HepG2 (cell line): Measurements from ENCODE around the gene RNF208. TPM values are rescaled to one million over a fixed set of nuclear protein-coding genes. Genes with fewer than 3 reads are reported as not detected.

Source experiments
- ELF3 ChIP-seq: IDR thresholded peaks from 2 replicates; pipeline ENCODE4 v1.6.1; 2016; ENCODE audit warnings: missing genetic modification reagents, missing compliant biosample characterization
- GLI4 ChIP-seq: sonication (generic); formaldehyde crosslinking; IDR thresholded peaks from 2 replicates; pipeline ENCODE4 v1.5.1; 2020; ENCODE audit warnings: missing genetic modification reagents, mild to moderate bottlenecking, moderate library complexity, borderline replicate concordance
- KDM1A ChIP-seq: IDR thresholded peaks from 2 replicates; pipeline ENCODE4 v1.6.1; 2016; ENCODE audit warnings: missing compliant biosample characterization
- RFX5 ChIP-seq: IDR thresholded peaks from 2 replicates; pipeline ENCODE4 v1.6.1; 2011; ENCODE audit warnings: low read depth, low read length, improper control_type of control experiment
- U2AF2 ChIP-seq: fragments of 200-400 bp; formaldehyde crosslinking; IDR thresholded peaks from 2 replicates; pipeline ENCODE4 v1.6.1; 2017; ENCODE audit warnings: low read depth, mild to moderate bottlenecking, low read length
- ZNF256 ChIP-seq: sonication (generic); formaldehyde crosslinking; conservative IDR thresholded peaks from 2 replicates; pipeline ENCODE4 v1.4.0; 2020; ENCODE audit warnings: missing genetic modification reagents
- polyA plus RNA-seq, 8 experiments: library from polyadenylated mRNA; depleted of rRNA in 3 of 8; stranded (reverse) in 7 of 8; unstranded in 1 of 8; fragments of >200 nt; fragmentation: Illumina TruSeq in 4 of 8; extraction: Trizol in 4 of 8; gene quantifications; 2 replicates each; pipeline versions ENCODE4 v1.2.1 to v1.2.3, GENCODE V29; 2011 to 2016; ENCODE audit warnings: low read depth in 4 of 8, missing spikeins in 1 of 8, mixed read lengths in 1 of 8; ENCODE audit not compliant: insufficient read depth in 1 of 8
- total RNA-seq, 5 experiments: library from RNA; depleted of rRNA; stranded (reverse); fragments of >200 nt; fragmentation: Illumina TruSeq; extraction: Trizol; gene quantifications; 2 replicates each; pipeline ENCODE4 v1.2.3, GENCODE V29; 2016; ENCODE audit warnings: low read depth in 1 of 5
- TF ChIP-seq, protein P1 (sequence below): sonication (generic); formaldehyde crosslinking; IDR thresholded peaks from 2 replicates; pipeline ENCODE4 v1.5.1; 2020; ENCODE audit warnings: mild to moderate bottlenecking, missing genetic modification reagents, moderate library complexity
- TF ChIP-seq, protein P2 (sequence below), 2 experiments: sonication (generic) in 1 of 2; formaldehyde crosslinking in 1 of 2; IDR thresholded peaks; 2 replicates each; pipeline versions ENCODE4 v1.4.0 to v1.6.1; 2018 to 2020; ENCODE audit warnings: missing genetic modification reagents in 2 of 2, borderline replicate concordance in 1 of 2, low read depth in 1 of 2, mild to moderate bottlenecking in 1 of 2, missing biosample characterization in 1 of 2
- TF ChIP-seq, protein P3 (sequence below): sonication (generic); formaldehyde crosslinking; IDR thresholded peaks from 2 replicates; pipeline ENCODE4 v1.4.0; 2020; ENCODE audit warnings: low read depth, mild to moderate bottlenecking, missing genetic modification reagents
- TF ChIP-seq, protein P4 (sequence below): sonication (generic); formaldehyde crosslinking; IDR thresholded peaks from 2 replicates; pipeline ENCODE4 v1.4.0; 2020; ENCODE audit warnings: mild to moderate bottlenecking, missing genetic modification reagents

Gene RNF208
- total and polyA plus RNA-seq, 2 of the 13 experiments (the other 11 are each of a cell fraction or from before 2014, with no cell fraction given), result 1.6 to 2.1 TPM

DNA sequence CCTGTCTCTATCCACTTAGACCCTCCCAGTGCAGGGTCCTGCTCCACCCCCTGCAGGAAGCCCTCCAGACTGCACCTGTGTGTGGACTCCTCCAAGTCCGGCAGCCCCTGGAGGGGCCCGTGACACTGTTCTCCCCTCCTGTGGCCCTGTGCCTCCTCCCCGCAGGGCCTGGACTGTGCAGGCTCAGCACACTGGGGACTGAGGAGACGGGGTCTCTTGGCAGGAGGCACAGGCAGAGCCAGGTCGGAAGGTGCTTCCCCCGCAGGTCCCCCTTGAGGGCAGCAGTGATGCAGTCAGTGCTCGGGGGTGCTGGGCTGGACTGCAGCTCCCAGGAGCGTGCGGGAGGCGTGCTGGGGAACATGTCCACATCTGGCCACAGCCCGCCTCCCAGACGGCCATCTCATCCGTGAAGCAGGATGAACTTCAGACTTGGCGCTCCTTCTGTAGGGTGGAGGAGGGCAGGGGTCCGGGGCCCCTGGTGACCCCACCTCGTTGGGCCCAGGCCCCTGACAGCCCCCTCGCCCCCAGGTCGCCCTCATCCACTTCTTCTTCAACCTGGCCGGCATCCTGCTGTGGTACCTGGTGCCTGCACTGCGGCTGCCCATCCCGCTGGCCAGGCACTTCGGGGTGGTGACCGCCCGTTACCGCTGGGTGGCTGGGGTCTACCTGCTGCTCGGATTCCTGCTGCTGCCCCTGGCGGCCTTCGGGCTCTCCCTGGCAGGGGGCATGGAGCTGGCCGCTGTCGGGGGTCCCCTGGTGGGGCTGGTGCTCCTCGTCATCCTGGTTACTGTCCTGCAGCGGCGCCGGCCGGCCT lies 13.6 kb upstream of the RNF208 start (continued):
- TF ChIP-seq, protein P1, sequence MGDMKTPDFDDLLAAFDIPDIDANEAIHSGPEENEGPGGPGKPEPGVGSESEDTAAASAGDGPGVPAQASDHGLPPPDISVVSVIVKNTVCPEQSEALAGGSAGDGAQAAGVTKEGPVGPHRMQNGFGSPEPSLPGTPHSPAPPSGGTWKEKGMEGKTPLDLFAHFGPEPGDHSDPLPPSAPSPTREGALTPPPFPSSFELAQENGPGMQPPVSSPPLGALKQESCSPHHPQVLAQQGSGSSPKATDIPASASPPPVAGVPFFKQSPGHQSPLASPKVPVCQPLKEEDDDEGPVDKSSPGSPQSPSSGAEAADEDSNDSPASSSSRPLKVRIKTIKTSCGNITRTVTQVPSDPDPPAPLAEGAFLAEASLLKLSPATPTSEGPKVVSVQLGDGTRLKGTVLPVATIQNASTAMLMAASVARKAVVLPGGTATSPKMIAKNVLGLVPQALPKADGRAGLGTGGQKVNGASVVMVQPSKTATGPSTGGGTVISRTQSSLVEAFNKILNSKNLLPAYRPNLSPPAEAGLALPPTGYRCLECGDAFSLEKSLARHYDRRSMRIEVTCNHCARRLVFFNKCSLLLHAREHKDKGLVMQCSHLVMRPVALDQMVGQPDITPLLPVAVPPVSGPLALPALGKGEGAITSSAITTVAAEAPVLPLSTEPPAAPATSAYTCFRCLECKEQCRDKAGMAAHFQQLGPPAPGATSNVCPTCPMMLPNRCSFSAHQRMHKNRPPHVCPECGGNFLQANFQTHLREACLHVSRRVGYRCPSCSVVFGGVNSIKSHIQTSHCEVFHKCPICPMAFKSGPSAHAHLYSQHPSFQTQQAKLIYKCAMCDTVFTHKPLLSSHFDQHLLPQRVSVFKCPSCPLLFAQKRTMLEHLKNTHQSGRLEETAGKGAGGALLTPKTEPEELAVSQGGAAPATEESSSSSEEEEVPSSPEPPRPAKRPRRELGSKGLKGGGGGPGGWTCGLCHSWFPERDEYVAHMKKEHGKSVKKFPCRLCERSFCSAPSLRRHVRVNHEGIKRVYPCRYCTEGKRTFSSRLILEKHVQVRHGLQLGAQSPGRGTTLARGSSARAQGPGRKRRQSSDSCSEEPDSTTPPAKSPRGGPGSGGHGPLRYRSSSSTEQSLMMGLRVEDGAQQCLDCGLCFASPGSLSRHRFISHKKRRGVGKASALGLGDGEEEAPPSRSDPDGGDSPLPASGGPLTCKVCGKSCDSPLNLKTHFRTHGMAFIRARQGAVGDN (CRISPR knock-in tag), result peak; percentile 86
- TF ChIP-seq RFX5 (no peak), KDM1A (CRISPR knock-in tag) (peak; percentile 58), U2AF2 (no peak), GLI4 (CRISPR knock-in tag) (no peak), ZNF256 (CRISPR knock-in tag) (no peak), ELF3 (CRISPR knock-in tag) (peak; percentile 26; the same call in 1 of the 2 replicates)
- TF ChIP-seq, protein P2, sequence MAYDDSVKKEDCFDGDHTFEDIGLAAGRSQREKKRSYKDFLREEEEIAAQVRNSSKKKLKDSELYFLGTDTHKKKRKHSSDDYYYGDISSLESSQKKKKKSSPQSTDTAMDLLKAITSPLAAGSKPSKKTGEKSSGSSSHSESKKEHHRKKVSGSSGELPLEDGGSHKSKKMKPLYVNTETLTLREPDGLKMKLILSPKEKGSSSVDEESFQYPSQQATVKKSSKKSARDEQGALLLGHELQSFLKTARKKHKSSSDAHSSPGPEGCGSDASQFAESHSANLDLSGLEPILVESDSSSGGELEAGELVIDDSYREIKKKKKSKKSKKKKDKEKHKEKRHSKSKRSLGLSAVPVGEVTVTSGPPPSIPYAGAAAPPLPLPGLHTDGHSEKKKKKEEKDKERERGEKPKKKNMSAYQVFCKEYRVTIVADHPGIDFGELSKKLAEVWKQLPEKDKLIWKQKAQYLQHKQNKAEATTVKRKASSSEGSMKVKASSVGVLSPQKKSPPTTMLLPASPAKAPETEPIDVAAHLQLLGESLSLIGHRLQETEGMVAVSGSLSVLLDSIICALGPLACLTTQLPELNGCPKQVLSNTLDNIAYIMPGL (CRISPR knock-in tag; IDR thresholded peaks at IDR 0.05; ENCODE audit: borderline replicate concordance in 1 of 2, low read depth in 1 of 2), result peak; percentile 31 to 76; a peak in 3 of 4 replicates
- TF ChIP-seq, protein P3, sequence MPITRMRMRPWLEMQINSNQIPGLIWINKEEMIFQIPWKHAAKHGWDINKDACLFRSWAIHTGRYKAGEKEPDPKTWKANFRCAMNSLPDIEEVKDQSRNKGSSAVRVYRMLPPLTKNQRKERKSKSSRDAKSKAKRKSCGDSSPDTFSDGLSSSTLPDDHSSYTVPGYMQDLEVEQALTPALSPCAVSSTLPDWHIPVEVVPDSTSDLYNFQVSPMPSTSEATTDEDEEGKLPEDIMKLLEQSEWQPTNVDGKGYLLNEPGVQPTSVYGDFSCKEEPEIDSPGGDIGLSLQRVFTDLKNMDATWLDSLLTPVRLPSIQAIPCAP, result no peak
- TF ChIP-seq, protein P4, sequence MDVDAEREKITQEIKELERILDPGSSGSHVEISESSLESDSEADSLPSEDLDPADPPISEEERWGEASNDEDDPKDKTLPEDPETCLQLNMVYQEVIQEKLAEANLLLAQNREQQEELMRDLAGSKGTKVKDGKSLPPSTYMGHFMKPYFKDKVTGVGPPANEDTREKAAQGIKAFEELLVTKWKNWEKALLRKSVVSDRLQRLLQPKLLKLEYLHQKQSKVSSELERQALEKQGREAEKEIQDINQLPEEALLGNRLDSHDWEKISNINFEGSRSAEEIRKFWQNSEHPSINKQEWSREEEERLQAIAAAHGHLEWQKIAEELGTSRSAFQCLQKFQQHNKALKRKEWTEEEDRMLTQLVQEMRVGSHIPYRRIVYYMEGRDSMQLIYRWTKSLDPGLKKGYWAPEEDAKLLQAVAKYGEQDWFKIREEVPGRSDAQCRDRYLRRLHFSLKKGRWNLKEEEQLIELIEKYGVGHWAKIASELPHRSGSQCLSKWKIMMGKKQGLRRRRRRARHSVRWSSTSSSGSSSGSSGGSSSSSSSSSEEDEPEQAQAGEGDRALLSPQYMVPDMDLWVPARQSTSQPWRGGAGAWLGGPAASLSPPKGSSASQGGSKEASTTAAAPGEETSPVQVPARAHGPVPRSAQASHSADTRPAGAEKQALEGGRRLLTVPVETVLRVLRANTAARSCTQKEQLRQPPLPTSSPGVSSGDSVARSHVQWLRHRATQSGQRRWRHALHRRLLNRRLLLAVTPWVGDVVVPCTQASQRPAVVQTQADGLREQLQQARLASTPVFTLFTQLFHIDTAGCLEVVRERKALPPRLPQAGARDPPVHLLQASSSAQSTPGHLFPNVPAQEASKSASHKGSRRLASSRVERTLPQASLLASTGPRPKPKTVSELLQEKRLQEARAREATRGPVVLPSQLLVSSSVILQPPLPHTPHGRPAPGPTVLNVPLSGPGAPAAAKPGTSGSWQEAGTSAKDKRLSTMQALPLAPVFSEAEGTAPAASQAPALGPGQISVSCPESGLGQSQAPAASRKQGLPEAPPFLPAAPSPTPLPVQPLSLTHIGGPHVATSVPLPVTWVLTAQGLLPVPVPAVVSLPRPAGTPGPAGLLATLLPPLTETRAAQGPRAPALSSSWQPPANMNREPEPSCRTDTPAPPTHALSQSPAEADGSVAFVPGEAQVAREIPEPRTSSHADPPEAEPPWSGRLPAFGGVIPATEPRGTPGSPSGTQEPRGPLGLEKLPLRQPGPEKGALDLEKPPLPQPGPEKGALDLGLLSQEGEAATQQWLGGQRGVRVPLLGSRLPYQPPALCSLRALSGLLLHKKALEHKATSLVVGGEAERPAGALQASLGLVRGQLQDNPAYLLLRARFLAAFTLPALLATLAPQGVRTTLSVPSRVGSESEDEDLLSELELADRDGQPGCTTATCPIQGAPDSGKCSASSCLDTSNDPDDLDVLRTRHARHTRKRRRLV, result no peak
